ENCODE results near the gene RIC8B. TPM values are rescaled to one million over a fixed set of nuclear protein-coding genes. Genes with fewer than 3 reads are reported as not detected.

The RIC8B gene
- polyA plus RNA-seq, 1 donor (not counting 4 experiments of a cell fraction or from before 2014, with no cell fraction given): 6.8 TPM

- no peaks in the 10 kb centered on the region for H3K36me3 ChIP-seq (ENCODE audit: control insufficient read depth in 2 of 2, extremely low read depth in 1 of 2, insufficient read depth in 2 of 2, low read length in 2 of 2)
- no peak overlapping the region for H3K4me3 ChIP-seq (ENCODE audit: control insufficient read depth in 2 of 3, extremely low read depth in 1 of 3, insufficient read depth in 2 of 3, low read depth in 1 of 3, low read length in 3 of 3)
- H3K4me2 ChIP-seq (ENCODE audit: control insufficient read depth, extremely low read depth, insufficient read depth, low read depth, low read length): no peak overlapping the region
- H3K9ac ChIP-seq (ENCODE audit: control insufficient read depth, extremely low read depth, insufficient read depth, low read length): no peak overlapping the region
- H3K9me3 ChIP-seq (ENCODE audit: control insufficient read depth, low read depth, low read length): no peaks in the 10 kb centered on the region
- TF ChIP-seq EZH2 (IDR thresholded peaks at IDR 0.05; ENCODE audit: low read length) (no peak), CTCF (optimal IDR thresholded peaks at IDR 0.05 in 1 of 3, IDR thresholded peaks at IDR 0.05 in 1 of 3, conservative IDR thresholded peaks at IDR 0.05 in 1 of 3; ENCODE audit: extremely low read depth in 1 of 3, insufficient read depth in 2 of 3, low read length in 3 of 3) (no peak)
- H4K20me1 ChIP-seq (ENCODE audit: control insufficient read depth, extremely low read depth, insufficient read depth, low read length): no peaks in the 10 kb centered on the region
- no peaks in the 10 kb centered on the region for H3K79me2 ChIP-seq (ENCODE audit: control insufficient read depth, insufficient read depth, low read length)
- no peak overlapping the region for H3K27ac ChIP-seq (ENCODE audit: control insufficient read depth, insufficient read depth, low read length)
- FAIRE-seq (no peak), DNase-seq (ENCODE audit: low read depth, low spot score) (no peak)
- H3K4me1 ChIP-seq (ENCODE audit: control insufficient read depth, extremely low read depth, insufficient read depth, low read length): no peaks in the 10 kb centered on the region
- no peaks in the 10 kb centered on the region for H3K9me1 ChIP-seq (ENCODE audit: control insufficient read depth, extremely low read depth, insufficient read depth, low read length)
- H3K27me3 ChIP-seq (ENCODE audit: control insufficient read depth, extremely low read depth, insufficient read depth, low read length): peaks cover 3% of the 10 kb centered on the region
- no peak overlapping the region for H2AFZ ChIP-seq (ENCODE audit: control insufficient read depth, low read length)
- dilution Hi-C loops (cut with MboI; ENCODE audit: extremely low pct_ligation_motif_present, low sequenced_read_pairs): no loop called here
Measured at GRCh38 chr12:106733660-106734059, 40.8 kb upstream of the RIC8B start.

- TF ChIP-seq CTCF (optimal IDR thresholded peaks at IDR 0.05 in 1 of 3, IDR thresholded peaks at IDR 0.05 in 1 of 3, conservative IDR thresholded peaks at IDR 0.05 in 1 of 3; ENCODE audit: extremely low read depth in 1 of 3, insufficient read depth in 2 of 3, low read length in 3 of 3): no peak
- Histone ChIP-seq H3K4me1 (ENCODE audit: control insufficient read depth, extremely low read depth, insufficient read depth, low read length) (no peaks in the 10 kb centered on the region), H3K9me1 (ENCODE audit: control insufficient read depth, extremely low read depth, insufficient read depth, low read length) (no peaks in the 10 kb centered on the region), H3K9me3 (ENCODE audit: control insufficient read depth, low read depth, low read length) (no peaks in the 10 kb centered on the region), H3K27me3 (ENCODE audit: control insufficient read depth, extremely low read depth, insufficient read depth, low read length) (peaks cover 3% of the 10 kb centered on the region), H3K79me2 (ENCODE audit: control insufficient read depth, insufficient read depth, low read length) (no peaks in the 10 kb centered on the region), H3K36me3 (ENCODE audit: control insufficient read depth in 2 of 2, extremely low read depth in 1 of 2, insufficient read depth in 2 of 2, low read length in 2 of 2) (no peaks in the 10 kb centered on the region), H3K4me2 (ENCODE audit: control insufficient read depth, extremely low read depth, insufficient read depth, low read depth, low read length) (no peak overlapping the region), H2AFZ (ENCODE audit: control insufficient read depth, low read length) (no peak overlapping the region), H3K4me3 (ENCODE audit: control insufficient read depth in 2 of 3, extremely low read depth in 1 of 3, insufficient read depth in 2 of 3, low read depth in 1 of 3, low read length in 3 of 3) (no peak overlapping the region), H3K27ac (ENCODE audit: control insufficient read depth, insufficient read depth, low read length) (no peak overlapping the region), H3K9ac (ENCODE audit: control insufficient read depth, extremely low read depth, insufficient read depth, low read length) (no peak overlapping the region), H4K20me1 (ENCODE audit: control insufficient read depth, extremely low read depth, insufficient read depth, low read length) (no peaks in the 10 kb centered on the region)
- dilution Hi-C loops (cut with MboI; ENCODE audit: extremely low pct_ligation_motif_present, low sequenced_read_pairs): no loop called here
- no peak for DNase-seq (ENCODE audit: low read depth, low spot score)
- no peak for FAIRE-seq
Measured at GRCh38 chr12:106736051-106736957, 38.2 kb upstream of the RIC8B start.

All from keratinocyte (primary cell).